IMR-90 (cell line): Measurements from ENCODE around the gene TIAM2.

ENCODE experiments used
- CHD1 ChIP-seq: IDR thresholded peaks from 2 replicates; pipeline ENCODE4 v1.6.1; 2012; ENCODE audit warnings: low read depth, low read length, improper control_type of control experiment
- CTCF ChIP-seq: conservative IDR thresholded peaks from 2 replicates; pipeline ENCODE4 v1.5.1; 2012; ENCODE audit warnings: mild to moderate bottlenecking, low read depth, low read length, improper control_type of control experiment
- ELK1 ChIP-seq: fragments of 150-350 bp; IDR thresholded peaks from 2 replicates; pipeline ENCODE4 v1.6.1; 2016; ENCODE audit warnings: low read depth, mild to moderate bottlenecking, low read length, moderate library complexity, borderline replicate concordance
- MAZ ChIP-seq: IDR thresholded peaks from 2 replicates; pipeline ENCODE4 v1.6.1; 2012; ENCODE audit warnings: low read depth, mild to moderate bottlenecking, low read length, improper control_type of control experiment, moderate library complexity, borderline replicate concordance
- MXI1 ChIP-seq: IDR thresholded peaks from 2 replicates; pipeline ENCODE4 v1.6.1; 2012; ENCODE audit warnings: low read depth, mild to moderate bottlenecking, low read length, moderate library complexity, borderline replicate concordance
- NFE2L2 ChIP-seq: fragments of 150-350 bp; IDR thresholded peaks from 2 replicates; pipeline ENCODE4 v1.6.1; 2016; ENCODE audit warnings: low read depth, mild to moderate bottlenecking, low read length
- POLR2A ChIP-seq: IDR thresholded peaks from 2 replicates; pipeline ENCODE4 v1.6.1; 2012; ENCODE audit warnings: mild to moderate bottlenecking, low read depth, low read length
- RFX5 ChIP-seq: IDR thresholded peaks from 2 replicates; pipeline ENCODE4 v1.8.0; 2012; ENCODE audit warnings: low read depth, mild to moderate bottlenecking, low read length, moderate library complexity

- TF ChIP-seq CTCF (no peak), MAZ (no peak), MXI1 (no peak), CHD1 (no peak), RFX5 (no peak), NFE2L2 (no peak), ELK1 (no peak), POLR2A (no peak)
Measured at GRCh38 chr6:155117256-155117655, 122.1 kb downstream of the TIAM2 start.
